Glomerular visceral epithelial cell (primary cell): ENCODE data around the gene CEP78.
"Not testable (repeated sequence)": the region's sequence is repeated elsewhere in the genome, so short reads cannot be mapped to it uniquely, and the experiment has no call there.

Experiments used
- DNase-seq: peaks from one replicate; pipeline ENCODE4 v3.0.0-alpha.2; 2016; ENCODE audit errors: extremely low spot score

The CEP78 gene, protein sequence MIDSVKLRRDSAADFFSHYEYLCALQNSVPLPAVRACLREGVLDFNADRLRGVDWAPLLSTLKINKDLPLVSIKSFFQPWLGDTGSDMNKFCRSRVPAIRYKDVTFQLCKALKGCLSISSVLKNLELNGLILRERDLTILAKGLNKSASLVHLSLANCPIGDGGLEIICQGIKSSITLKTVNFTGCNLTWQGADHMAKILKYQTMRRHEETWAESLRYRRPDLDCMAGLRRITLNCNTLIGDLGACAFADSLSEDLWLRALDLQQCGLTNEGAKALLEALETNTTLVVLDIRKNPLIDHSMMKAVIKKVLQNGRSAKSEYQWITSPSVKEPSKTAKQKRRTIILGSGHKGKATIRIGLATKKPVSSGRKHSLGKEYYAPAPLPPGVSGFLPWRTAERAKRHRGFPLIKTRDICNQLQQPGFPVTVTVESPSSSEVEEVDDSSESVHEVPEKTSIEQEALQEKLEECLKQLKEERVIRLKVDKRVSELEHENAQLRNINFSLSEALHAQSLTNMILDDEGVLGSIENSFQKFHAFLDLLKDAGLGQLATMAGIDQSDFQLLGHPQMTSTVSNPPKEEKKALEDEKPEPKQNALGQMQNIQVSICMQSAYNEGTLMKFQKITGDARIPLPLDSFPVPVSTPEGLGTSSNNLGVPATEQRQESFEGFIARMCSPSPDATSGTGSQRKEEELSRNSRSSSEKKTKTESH

DNA sequence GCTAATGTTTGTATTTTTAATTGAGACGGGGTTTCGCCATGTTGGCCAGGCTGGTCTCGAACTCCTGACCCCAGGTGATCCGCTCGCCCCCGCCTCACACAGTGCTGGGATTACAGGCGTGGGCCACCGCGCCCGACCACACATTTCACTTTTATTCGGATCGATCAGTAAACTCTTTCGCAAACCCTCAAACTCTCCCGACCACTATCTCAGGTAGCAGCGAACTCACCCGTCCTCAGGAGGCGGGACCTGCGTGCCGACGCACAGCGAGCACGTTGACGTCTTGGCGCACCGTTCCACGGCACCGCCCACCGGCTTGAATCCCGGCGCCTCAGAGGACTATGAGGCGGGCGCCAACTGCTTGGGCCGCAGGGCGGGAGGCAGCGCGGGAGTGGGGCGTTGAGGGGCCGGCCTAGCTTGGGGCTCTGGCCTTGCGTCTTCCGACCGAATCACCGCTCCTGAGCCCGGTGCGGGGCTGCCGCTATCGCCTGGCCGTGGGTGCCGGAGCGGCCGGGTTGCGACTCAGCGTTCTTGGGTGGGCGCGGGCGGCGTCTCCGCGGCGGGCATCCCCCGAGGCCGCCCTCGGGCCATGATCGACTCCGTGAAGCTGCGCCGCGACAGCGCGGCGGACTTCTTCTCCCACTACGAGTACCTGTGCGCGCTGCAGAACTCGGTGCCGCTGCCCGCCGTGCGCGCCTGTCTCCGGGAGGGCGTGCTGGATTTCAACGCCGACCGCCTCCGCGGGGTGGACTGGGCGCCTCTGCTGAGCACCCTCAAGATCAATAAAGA lies at the start of gene CEP78:
TSS of gene CEP78 (plus strand) at position 314 of the 789 bp plus-strand sequence. CDS start at position 590, 276 bp downstream.
- peak; percentile 94 for DNase-seq

DNA sequence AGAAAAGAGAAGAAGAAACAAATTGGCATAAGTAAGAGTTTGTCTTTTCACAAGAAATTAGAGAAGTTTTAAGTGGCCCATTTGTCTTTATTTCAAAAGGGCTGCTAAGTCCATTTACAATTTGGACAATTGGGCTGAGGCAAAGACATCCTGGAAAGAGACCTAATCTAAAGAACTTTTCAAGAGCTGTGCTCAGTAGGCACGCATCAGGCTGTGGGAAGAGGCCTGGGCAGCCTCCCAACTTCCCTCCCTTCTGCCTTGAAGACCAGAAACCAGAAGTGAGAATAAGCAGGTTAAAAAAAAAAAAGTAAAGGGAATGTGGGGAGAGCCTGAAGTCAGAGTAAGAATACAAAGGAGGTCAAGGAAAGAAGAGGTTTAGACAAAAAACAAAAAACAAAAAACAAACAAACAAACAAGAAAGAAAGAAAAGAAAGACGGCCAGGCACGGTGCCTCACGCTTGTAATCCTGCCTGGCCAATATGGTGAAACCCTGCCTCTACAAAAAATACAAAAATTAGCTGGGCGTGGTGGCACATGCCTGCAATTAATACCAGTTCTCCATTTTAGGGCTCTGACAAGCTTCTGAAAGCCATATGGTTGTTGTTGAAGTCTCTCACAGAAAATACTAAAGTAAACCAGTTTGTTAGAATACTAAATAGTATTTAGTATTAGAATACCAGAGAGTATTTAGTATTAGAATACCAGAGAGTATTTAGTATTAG lies 48.0 kb upstream of the CEP78 start:
- no peak for DNase-seq

GRCh38 chr9:78188594-78188993 lies 47.3 kb upstream of the CEP78 start:
- DNase-seq: no peak

GRCh38 chr9:78189001-78189400 lies 46.9 kb upstream of the CEP78 start:
- no peak for DNase-seq

- DNase-seq: peak; percentile 11
Measured at GRCh38 chr9:78189461-78189860, 46.4 kb upstream of the CEP78 start.

DNA sequence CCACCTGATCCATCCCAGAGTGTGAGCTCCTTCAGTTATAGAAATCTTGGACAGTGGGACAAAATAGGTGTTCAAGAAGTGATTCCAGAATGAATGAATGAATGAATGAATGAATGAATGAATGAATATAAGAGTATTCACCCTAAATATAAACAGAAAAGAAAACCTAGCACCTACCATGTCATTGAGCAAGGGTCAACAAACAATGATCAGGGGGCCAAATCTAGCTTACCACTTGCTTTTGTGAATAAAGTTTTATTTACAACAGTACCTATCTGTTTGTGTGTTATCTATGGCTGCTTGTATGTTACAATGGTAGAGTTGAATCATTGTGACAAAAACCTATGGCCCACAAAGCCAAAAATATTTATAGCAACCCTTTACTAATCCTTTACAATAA lies 43.9 kb upstream of the CEP78 start:
- DNase-seq: no peak

DNA sequence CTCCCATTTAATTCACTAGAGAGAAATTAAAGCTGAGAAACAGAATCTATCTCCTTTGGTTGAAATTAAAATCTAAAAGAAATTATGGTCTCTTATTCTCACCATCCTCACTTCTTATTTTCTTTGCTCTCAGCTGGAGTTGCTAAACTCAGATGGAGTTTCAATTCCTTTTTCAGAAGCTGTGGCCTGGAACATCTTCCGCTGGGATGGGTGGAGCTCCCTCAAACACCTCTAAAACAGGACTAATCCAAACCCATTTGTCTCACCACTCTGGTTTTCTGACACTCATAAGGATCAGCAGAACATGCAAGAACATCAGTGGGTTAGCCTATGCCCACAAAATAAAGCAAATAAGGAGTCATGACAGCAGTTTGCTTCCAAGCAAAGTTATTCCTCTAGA lies 39.6 kb upstream of the CEP78 start:
- DNase-seq: no peak

- DNase-seq: peak; percentile 20
Measured at GRCh38 chr9:78201158-78201777, 34.6 kb upstream of the CEP78 start.

GRCh38 chr9:78207319-78207718 lies 28.6 kb upstream of the CEP78 start:
- DNase-seq: no peak

DNA sequence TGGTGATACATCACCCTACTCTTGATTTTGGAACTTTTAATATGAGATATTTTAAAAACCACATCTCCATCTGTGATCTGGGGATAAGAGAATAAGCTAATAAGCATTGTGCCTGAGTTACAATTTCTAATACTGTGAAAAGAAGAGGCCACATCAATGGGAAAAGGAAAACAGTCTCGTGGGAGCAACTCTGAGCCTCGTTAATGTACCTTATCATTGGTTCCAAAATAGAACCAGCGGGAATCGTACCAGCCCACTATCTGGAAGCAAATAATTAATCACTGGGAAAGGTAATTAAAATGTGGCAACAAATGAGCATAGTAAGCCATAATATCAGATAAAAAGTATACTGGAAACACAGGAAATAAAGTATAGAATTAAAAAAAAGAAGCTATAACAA lies 28.0 kb upstream of the CEP78 start:
- no peak for DNase-seq

GRCh38 chr9:78209127-78209526 lies 26.7 kb upstream of the CEP78 start:
- no peak for DNase-seq

DNA sequence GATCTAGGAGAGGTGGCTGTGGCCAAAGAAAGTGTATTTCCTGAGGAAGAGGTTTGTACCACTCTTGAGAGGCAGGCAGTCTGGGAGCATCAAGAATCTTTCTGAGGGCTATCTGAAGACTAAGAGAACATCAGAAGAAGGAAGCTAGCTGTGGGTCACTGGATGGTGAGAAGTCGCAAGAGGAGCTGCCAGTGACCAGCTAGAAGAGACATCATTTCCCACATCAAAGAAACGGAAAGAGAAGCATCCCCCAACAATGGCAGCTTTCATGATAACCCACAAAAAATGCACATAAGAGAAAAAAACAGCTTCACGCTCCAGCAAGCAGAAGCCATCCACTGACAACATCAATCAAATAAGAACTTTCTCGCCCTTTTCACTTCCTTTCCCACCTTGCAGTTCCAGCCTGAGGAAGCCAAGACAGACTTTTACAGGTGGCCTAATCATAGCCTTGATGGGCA lies 25.0 kb upstream of the CEP78 start:
- DNase-seq: peak; percentile 7

DNA sequence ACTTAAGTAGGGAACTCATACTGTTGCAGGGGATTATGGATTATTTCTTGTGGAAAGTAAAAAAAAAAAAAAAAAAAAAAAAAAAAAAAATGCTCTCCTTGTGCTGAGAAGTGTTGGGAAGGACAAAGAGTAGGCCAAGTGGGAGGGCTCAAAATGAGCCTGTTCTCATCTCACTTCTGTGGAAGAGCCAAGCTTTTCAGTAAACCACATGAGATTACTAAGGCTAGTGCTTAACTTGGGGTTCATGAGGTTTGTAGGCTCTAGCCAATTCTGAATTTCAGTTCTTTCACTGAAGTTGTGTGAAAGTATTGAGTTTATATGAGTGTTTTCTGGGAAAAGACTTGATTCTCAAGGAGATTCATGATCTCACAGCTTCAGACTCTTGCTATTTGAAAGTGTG lies 23.0 kb upstream of the CEP78 start:
- no peak for DNase-seq

DNA sequence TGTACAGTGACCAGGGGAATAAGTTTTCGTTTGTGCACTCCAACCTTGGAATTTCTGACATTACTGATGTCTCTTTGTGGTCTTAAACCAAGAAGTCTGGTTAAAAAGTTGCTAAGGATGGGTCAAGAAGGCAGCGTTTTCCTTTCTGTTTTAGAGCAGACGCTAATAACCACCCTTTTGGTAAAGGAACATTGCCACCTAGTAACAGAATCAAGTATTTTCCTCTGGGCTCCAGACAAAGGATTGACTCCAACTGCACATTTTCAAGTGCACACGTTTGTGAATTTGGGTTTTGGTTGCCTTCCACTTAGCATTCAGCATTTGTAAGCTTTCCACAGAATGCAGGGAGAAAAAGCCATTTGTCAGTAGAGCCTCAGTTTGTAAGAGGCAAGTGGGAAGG lies 22.2 kb upstream of the CEP78 start:
- peak; percentile 78 for DNase-seq

GRCh38 chr9:78214492-78214891 lies 21.4 kb upstream of the CEP78 start:
- DNase-seq: no peak

- peak; percentile 53 for DNase-seq
Measured at GRCh38 chr9:78215706-78216105, 20.2 kb upstream of the CEP78 start.

DNA sequence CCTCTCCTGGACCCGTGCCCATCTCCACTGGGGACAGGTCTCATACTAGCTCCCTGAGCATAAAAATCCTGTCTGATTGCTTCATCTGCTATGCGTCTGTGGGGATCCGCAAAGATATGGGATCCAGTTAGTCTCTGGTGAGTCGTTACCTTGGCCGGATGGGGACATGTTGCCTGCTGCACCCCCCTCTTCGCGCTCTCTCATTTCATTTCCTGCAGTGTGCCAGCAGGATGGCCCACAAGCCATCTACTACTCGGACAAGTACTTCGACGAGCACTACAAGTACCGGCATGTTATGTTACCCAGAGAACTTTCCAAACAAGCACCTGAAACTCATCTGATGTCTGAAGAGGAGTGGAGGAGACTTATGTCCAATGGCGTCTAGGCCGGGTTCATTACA lies 17.0 kb upstream of the CEP78 start:
- no peak for DNase-seq

DNA sequence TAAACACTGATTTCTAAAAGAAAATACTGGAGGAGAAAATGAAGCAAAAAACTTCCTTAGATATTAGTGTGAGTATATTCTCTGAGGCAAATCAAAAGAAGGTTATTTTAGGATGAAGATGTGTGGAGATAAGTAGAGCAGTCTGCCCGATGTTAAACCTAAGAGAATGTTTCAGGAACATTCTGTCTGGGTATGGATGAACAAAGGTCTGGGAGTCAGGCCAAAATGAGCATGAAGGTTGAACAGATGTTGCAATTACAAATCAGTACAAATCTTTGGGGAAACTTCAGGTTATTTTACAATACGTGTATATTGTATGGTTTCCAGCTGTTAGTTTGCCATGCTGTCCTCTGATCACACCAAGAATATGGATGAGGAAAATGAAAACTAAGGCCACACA lies 14.4 kb upstream of the CEP78 start:
- no peak for DNase-seq

DNA sequence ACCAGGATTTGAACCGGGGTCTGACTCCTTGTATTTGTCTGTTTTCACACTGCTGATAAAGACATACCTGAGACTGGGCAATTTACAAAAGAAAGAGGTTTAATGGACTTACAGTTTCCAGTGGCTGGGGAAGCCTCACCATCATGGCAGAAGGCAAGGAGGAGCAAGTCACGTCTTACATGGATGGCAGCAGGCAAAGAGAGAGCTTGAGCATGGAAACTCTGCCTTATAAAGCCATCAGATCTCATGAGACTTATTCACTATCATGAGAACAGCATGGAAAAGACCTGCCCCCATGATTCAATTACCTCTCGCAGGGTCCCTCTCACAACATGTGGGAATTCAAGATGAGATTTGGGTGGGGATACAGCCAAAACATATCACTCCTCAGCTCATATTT lies 14.0 kb upstream of the CEP78 start:
- not testable (repeated sequence) for DNase-seq

DNA sequence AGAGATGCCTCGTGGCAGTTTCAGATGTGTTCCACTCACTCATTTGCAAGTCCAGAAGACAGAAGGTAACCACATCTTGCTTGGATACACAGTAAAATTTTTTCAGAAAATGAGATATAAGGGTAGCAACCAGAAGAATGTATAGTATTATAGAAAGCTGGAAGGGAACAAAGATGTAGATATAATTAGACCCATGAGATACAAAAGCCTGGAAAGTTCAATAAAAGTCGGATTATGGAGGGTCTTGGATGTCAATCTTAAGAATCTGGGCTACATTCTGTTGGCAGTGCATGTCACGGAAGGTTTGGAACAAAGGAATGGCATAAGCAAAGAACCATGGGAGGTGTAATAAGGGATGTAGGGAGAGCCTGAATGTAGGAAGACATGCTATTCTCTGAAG lies 5.1 kb upstream of the CEP78 start:
- DNase-seq: no peak

GRCh38 chr9:78232471-78232870 lies 3.4 kb upstream of the CEP78 start:
- not testable (repeated sequence) for DNase-seq
